KMS-11 (cell line): Measurements from ENCODE around the gene RGS13.

Experiments used
- H2AFZ ChIP-seq: fragments of 200-600 bp; sonication (generic); 2 replicates; pipeline ENCODE4 v1.6.1; 2016; ENCODE audit warnings: antibody characterized with exemption, mixed run types, low read depth
- H3K27ac ChIP-seq: fragments of 200-600 bp; sonication (generic); 2 replicates; pipeline ENCODE4 v1.6.1; 2016; ENCODE audit warnings: mild to moderate bottlenecking, mixed run types
- H3K27me3 ChIP-seq: fragments of 200-600 bp; sonication (generic); 2 replicates; pipeline ENCODE4 v1.6.1; 2017; ENCODE audit warnings: mild to moderate bottlenecking, low read depth, mixed run types, moderate library complexity; ENCODE audit not compliant: insufficient read depth
- H3K36me3 ChIP-seq: fragments of 200-600 bp; sonication (generic); 2 replicates; pipeline ENCODE4 v1.6.1; 2017; ENCODE audit warnings: mild to moderate bottlenecking, mixed run types; ENCODE audit not compliant: insufficient read depth
- H3K4me1 ChIP-seq: fragments of 200-600 bp; sonication (generic); 2 replicates; pipeline ENCODE4 v1.6.1; 2016; ENCODE audit warnings: mild to moderate bottlenecking, low read depth, mixed run types; ENCODE audit not compliant: poor library complexity, severe bottlenecking
- H3K4me2 ChIP-seq: fragments of 200-600 bp; sonication (generic); 2 replicates; pipeline ENCODE4 v1.7.0; 2016; ENCODE audit warnings: mild to moderate bottlenecking, mixed run types
- H3K4me3 ChIP-seq: fragments of 200-600 bp; sonication (generic); IDR thresholded peaks from 2 replicates; pipeline ENCODE4 v1.6.1; 2017; ENCODE audit warnings: low read depth, low read length, mixed read lengths; ENCODE audit not compliant: insufficient read depth
- H3K79me2 ChIP-seq: fragments of 200-600 bp; sonication (generic); 2 replicates; pipeline ENCODE4 v1.6.1; 2016; ENCODE audit warnings: low read depth, mixed run types; ENCODE audit not compliant: insufficient read depth
- H3K9ac ChIP-seq: fragments of 200-600 bp; sonication (generic); 2 replicates; pipeline ENCODE4 v1.6.1; 2016; ENCODE audit warnings: mild to moderate bottlenecking, mixed run types
- H4K20me1 ChIP-seq: fragments of 200-600 bp; sonication (generic); 2 replicates; pipeline ENCODE4 v1.6.1; 2016; ENCODE audit warnings: mild to moderate bottlenecking, mixed run types; ENCODE audit not compliant: insufficient read depth
- TF ChIP-seq, protein P1 (sequence below): fragments of 200-600 bp; sonication (generic); conservative IDR thresholded peaks from 2 replicates; pipeline ENCODE4 v1.6.1; 2017; ENCODE audit warnings: low read depth, mild to moderate bottlenecking, antibody characterized with exemption, low read length, moderate library complexity, mixed read lengths

RGS13 gene

DNA sequence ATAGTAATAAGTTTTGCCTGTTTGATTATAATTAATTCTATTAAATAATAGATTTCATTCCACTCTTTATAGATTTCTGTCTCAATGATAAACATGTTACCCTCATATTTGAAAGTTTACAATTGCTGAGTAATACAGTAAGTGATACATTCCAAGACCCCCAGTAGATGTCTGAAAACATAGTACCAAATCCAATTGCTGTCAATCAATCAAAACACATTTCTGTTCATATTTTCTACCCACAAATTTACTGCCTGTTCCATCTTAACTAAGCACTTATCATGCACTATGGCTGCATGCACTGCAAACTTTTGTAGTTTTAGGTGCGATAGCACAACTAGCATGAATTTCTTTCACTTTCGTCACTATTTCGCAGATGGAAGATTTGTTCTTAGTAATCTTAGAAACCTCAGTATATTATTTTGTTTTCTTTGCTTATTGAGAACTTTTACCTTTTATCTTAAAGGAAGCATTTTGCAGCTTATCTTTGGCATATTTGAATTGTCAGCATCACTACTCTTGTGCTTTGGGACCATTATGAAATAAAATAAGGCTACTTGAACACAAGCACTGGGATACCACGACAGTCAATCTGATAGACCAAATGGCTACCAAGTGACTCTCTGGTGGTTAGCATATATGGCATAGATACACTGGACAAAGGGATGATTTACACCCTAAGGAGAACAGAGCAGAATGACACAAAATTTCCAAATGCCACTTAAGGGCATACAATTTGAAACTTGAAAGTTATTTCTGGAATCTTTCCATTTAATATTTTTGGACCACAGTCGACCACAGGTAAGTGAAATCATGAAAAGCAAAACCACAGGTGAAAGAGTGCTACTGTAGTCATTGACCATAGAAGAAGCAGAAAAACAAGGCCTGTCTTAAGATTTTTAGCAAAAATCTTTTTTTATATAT lies 67.6 kb downstream of the RGS13 start:
- H3K27ac ChIP-seq, result no peak overlapping the region
- peak overlapping the region; percentile 47 for H3K4me2 ChIP-seq

DNA sequence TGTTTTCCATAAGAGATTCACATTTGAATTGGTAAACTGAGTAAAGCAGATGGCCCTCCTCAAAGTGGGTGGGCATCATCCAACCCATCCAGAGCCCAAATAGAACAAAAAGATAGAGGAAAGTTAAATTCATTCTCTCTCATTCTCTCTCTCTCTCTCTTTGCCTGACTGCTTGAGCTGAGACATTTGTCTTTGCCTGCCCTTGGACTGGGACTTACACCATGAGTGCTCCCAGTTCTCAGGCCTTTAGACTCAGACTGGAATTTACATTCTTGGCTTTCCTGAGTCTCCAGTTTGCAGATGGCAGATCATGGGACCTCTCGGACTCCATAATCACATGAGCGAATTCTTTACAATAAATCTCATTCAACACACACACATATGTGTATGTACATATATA lies 69.6 kb downstream of the RGS13 start:
- TF ChIP-seq, protein P1, sequence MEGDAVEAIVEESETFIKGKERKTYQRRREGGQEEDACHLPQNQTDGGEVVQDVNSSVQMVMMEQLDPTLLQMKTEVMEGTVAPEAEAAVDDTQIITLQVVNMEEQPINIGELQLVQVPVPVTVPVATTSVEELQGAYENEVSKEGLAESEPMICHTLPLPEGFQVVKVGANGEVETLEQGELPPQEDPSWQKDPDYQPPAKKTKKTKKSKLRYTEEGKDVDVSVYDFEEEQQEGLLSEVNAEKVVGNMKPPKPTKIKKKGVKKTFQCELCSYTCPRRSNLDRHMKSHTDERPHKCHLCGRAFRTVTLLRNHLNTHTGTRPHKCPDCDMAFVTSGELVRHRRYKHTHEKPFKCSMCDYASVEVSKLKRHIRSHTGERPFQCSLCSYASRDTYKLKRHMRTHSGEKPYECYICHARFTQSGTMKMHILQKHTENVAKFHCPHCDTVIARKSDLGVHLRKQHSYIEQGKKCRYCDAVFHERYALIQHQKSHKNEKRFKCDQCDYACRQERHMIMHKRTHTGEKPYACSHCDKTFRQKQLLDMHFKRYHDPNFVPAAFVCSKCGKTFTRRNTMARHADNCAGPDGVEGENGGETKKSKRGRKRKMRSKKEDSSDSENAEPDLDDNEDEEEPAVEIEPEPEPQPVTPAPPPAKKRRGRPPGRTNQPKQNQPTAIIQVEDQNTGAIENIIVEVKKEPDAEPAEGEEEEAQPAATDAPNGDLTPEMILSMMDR, result no peak
- H3K4me1 ChIP-seq, result peaks cover 43% of the 10 kb centered on the region

More for the DNA sequence above, 67.6 kb downstream of the RGS13 start:
- Histone ChIP-seq H3K4me1 (peaks cover 46% of the 10 kb centered on the region), H3K4me3 (peak overlapping the region; percentile 22), H3K79me2 (no peaks in the 10 kb centered on the region), H4K20me1 (no peaks in the 10 kb centered on the region), H3K9ac (no peak overlapping the region), H3K36me3 (no peaks in the 10 kb centered on the region), H3K27me3 (no peaks in the 10 kb centered on the region), H2AFZ (no peak overlapping the region)
- TF ChIP-seq, protein P1, result no peak

GRCh38 chr1:192706936-192707335 lies 71.0 kb downstream of the RGS13 start:
- H3K4me1 ChIP-seq, result peaks cover 31% of the 10 kb centered on the region
- H3K36me3 ChIP-seq, result no peaks in the 10 kb centered on the region
- no peaks in the 10 kb centered on the region for H3K27me3 ChIP-seq
- no peak overlapping the region for H3K4me3 ChIP-seq
- TF ChIP-seq, protein P1, result no peak
- no peak overlapping the region for H3K4me2 ChIP-seq
- no peak overlapping the region for H2AFZ ChIP-seq
- no peaks in the 10 kb centered on the region for H3K79me2 ChIP-seq
- H4K20me1 ChIP-seq, result no peaks in the 10 kb centered on the region
- H3K9ac ChIP-seq, result no peak overlapping the region
- no peak overlapping the region for H3K27ac ChIP-seq

More for the DNA sequence above, 69.6 kb downstream of the RGS13 start:
- H2AFZ ChIP-seq, result no peak overlapping the region
- H3K27ac ChIP-seq, result no peak overlapping the region
- no peak overlapping the region for H3K9ac ChIP-seq
- H3K4me2 ChIP-seq, result no peak overlapping the region
- H3K79me2 ChIP-seq, result no peaks in the 10 kb centered on the region
- H3K4me3 ChIP-seq, result no peak overlapping the region
- no peaks in the 10 kb centered on the region for H3K36me3 ChIP-seq
- no peaks in the 10 kb centered on the region for H4K20me1 ChIP-seq
- no peaks in the 10 kb centered on the region for H3K27me3 ChIP-seq

- Histone ChIP-seq H3K4me3 (no peak overlapping the region), H3K27me3 (no peaks in the 10 kb centered on the region), H3K4me1 (peaks cover 20% of the 10 kb centered on the region), H3K27ac (no peak overlapping the region), H3K4me2 (no peak overlapping the region), H3K9ac (no peak overlapping the region), H3K79me2 (no peaks in the 10 kb centered on the region), H2AFZ (no peak overlapping the region), H4K20me1 (no peaks in the 10 kb centered on the region), H3K36me3 (no peaks in the 10 kb centered on the region)
- TF ChIP-seq, protein P1, result no peak
Measured at GRCh38 chr1:192707978-192708547, 72.1 kb downstream of the RGS13 start.
